ENCODE results near the gene DLGAP1. TPM values are rescaled to one million over a fixed set of nuclear protein-coding genes. Genes with fewer than 3 reads are reported as not detected.

The DLGAP1 gene
- total RNA-seq, 2 experiments from 2014 or later: 0.31 to 0.36 TPM

GRCh38 chr18:3720159-3720558 is 734.9 kb downstream of the DLGAP1 start:
- Mint-ChIP-seq H3K4me1 (ENCODE audit: low read depth) (peaks cover 5% of the 10 kb centered on the region), H3K36me3 (ENCODE audit: low read depth) (no peaks in the 10 kb centered on the region), H3K4me3 (no peak overlapping the region), H3K27ac (no peak overlapping the region), H3K27me3 (peaks cover 19% of the 10 kb centered on the region), H3K9me3 (no peaks in the 10 kb centered on the region)
- Histone ChIP-seq H3K4me3 (ENCODE audit: low read length) (no peak overlapping the region), H3K27me3 (ENCODE audit: control insufficient read depth in 1 of 2, insufficient read depth in 2 of 2, low read length in 2 of 2) (peaks cover 0 to 4% of the 10 kb centered on the region in 2 experiments), H3K27ac (ENCODE audit: low read depth in 1 of 2, low read length in 2 of 2) (no peak overlapping the region), H3K4me1 (ENCODE audit: insufficient read depth, low read length) (no peaks in the 10 kb centered on the region), H3K9me3 (ENCODE audit: control insufficient read depth in 1 of 2, insufficient read depth in 1 of 2, low read length in 2 of 2) (no peaks in the 10 kb centered on the region), H3K36me3 (ENCODE audit: insufficient read depth, low read length) (no peaks in the 10 kb centered on the region)
- TF ChIP-seq CTCF (IDR thresholded peaks at IDR 0.05): no peak
- intact Hi-C loops (cut with DNase I, micrococcal nuclease): no loop called here
- ChIA-PET CTCF (no interaction called here), POLR2A (no interaction called here)
- ATAC-seq (ENCODE audit: poor library complexity) (no peak), DNase-seq (no peak)

GRCh38 chr18:3717376-3718025 is 737.6 kb downstream of the DLGAP1 start:
- no peak for ATAC-seq (ENCODE audit: poor library complexity)

GRCh38 chr18:3716116-3716660 is 738.9 kb downstream of the DLGAP1 start:
- intact Hi-C loops (cut with DNase I, micrococcal nuclease): no loop called here
- CTCF ChIA-PET: no interaction called here
- Mint-ChIP-seq H3K4me3 (no peak overlapping the region), H3K36me3 (ENCODE audit: low read depth) (no peaks in the 10 kb centered on the region), H3K9me3 (no peaks in the 10 kb centered on the region), H3K27ac (no peak overlapping the region), H3K4me1 (ENCODE audit: low read depth) (peaks cover 5% of the 10 kb centered on the region), H3K27me3 (peaks cover 19% of the 10 kb centered on the region)
- Histone ChIP-seq H3K36me3 (ENCODE audit: insufficient read depth, low read length) (no peaks in the 10 kb centered on the region), H3K27me3 (ENCODE audit: control insufficient read depth in 1 of 2, insufficient read depth in 2 of 2, low read length in 2 of 2) (peaks cover 0 to 2% of the 10 kb centered on the region in 2 experiments), H3K9me3 (ENCODE audit: control insufficient read depth in 1 of 2, insufficient read depth in 1 of 2, low read length in 2 of 2) (no peaks in the 10 kb centered on the region), H3K4me3 (ENCODE audit: low read length) (no peak overlapping the region), H3K4me1 (ENCODE audit: insufficient read depth, low read length) (no peaks in the 10 kb centered on the region), H3K27ac (ENCODE audit: low read depth in 1 of 2, low read length in 2 of 2) (no peak overlapping the region)
- DNase-seq (no peak), ATAC-seq (ENCODE audit: poor library complexity) (no peak)
- POLR2A ChIA-PET: no interaction called here
- no peak for TF ChIP-seq CTCF (IDR thresholded peaks at IDR 0.05)

More at GRCh38 chr18:3717376-3718025, 737.6 kb downstream of the DLGAP1 start:
- no peak for DNase-seq
- H3K4me1 Mint-ChIP-seq (ENCODE audit: low read depth): peaks cover 5% of the 10 kb centered on the region
- Histone ChIP-seq H3K4me3 (ENCODE audit: low read length) (no peak overlapping the region), H3K9me3 (ENCODE audit: control insufficient read depth in 1 of 2, insufficient read depth in 1 of 2, low read length in 2 of 2) (no peaks in the 10 kb centered on the region), H3K36me3 (ENCODE audit: insufficient read depth, low read length) (no peaks in the 10 kb centered on the region), H3K27me3 (ENCODE audit: control insufficient read depth in 1 of 2, insufficient read depth in 2 of 2, low read length in 2 of 2) (no peaks in the 10 kb centered on the region), H3K27ac (ENCODE audit: low read depth in 1 of 2, low read length in 2 of 2) (no peak overlapping the region), H3K4me1 (ENCODE audit: insufficient read depth, low read length) (no peaks in the 10 kb centered on the region)
- H3K27me3 Mint-ChIP-seq: peaks cover 19% of the 10 kb centered on the region
- no peak overlapping the region for H3K4me3 Mint-ChIP-seq
- POLR2A ChIA-PET: no interaction called here
- no peaks in the 10 kb centered on the region for H3K9me3 Mint-ChIP-seq
- intact Hi-C loops (cut with DNase I, micrococcal nuclease): no loop called here
- no peak overlapping the region for H3K27ac Mint-ChIP-seq
- H3K36me3 Mint-ChIP-seq (ENCODE audit: low read depth): no peaks in the 10 kb centered on the region
- CTCF ChIA-PET: interaction anchor here (0.6 kb wide), 1 partner anchor 320 kb away, joined by 3 read pairs; no protein-coding TSS in a partner anchor
- no peak for TF ChIP-seq CTCF (IDR thresholded peaks at IDR 0.05)

Data from CD4-positive, alpha-beta T cell (primary cell).